ENCODE data around the gene LGALS1.

Gene LGALS1

DNA sequence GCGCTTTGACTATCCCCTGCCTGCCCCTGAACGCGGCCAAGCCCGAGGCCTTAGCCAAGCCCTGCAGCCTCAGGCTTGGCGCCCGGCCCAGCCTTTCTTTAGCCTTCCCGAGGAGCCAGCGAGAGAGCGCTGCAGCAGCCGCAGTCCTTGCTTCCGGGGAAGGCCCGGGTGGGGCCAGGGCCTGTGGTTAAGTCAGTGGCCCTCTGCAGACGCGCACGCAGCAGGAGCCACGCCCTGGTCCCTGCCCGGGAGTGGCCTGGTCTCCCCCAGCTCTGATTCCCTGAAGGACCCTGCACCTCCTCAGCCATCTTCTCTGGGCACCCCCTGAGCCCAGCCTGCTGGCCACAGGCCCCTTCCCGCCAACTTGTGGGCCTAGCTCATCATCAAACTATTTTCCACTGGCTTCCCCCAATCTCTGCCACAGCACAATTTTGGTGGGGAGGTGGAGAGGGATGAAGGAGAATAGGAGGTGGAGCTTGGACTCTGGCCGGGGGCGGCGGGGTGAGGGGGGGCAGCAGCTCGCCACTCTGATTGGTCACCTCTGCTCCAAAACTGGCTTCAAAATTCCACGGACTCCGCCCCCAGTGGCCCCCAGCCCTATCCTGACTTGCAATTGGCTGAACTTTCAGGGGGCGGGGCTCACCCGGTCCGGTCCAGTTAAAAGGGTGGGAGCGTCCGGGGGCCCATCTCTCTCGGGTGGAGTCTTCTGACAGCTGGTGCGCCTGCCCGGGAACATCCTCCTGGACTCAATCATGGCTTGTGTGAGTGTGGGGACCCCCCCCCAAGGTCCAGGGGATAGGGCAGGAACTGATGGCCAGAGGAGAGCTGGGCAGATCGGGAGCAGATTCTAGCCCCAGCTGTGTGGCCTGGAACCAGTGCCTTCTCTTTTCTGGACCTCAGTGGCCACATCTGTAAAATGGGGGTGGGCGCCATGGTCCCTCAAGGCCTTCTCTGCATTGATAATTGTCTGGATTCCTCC is at the start of gene LGALS1:
LGALS1 (plus strand) TSS at position 686 of the 979 bp plus-strand sequence; CDS start at position 753, 67 bp downstream.
- DNase-seq (ENCODE audit: low read depth): peak; percentile 46

DNA sequence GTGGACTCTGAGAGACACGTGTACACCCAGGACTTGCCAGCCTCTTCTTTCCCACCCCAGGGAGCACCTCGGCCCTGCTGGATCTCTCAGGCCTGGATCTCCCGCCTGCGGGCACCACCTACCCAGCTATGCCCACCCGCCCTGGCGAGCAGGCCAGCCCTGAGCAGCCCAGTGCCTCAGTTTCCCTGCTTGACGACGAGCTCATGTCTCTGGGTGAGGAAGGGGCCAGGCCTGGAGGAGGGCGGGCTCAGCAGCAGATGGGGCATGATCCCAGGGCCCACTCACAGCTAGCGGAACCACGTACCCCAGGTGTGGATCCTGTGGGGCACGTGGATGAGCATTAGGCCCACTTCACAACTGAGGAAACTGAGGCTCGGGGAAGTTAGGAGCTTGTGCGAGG is 49.7 kb upstream of the LGALS1 start:
- DNase-seq (ENCODE audit: low read depth): no peak

DNA sequence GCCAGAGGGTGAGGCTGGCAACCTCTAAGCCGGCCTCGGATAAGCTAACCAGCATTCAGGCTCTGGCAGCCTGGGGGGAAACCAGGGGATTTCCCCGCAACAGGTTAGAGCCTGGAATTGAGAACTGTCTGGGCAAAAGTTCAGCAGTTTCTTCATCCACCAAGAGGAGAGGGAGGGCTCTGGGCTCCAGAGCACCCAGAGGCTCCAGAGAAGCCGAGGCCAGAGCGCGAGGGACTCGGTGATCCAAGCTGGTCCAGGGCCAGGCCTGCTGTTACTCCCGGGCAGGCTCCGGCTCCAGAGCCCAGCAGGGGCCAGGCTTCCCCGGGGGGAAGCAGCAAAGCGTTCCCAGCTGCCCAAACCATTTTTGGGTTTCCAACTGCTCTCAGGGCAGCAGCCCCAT is 49.3 kb upstream of the LGALS1 start:
- no peak for DNase-seq (ENCODE audit: low read depth)

DNA sequence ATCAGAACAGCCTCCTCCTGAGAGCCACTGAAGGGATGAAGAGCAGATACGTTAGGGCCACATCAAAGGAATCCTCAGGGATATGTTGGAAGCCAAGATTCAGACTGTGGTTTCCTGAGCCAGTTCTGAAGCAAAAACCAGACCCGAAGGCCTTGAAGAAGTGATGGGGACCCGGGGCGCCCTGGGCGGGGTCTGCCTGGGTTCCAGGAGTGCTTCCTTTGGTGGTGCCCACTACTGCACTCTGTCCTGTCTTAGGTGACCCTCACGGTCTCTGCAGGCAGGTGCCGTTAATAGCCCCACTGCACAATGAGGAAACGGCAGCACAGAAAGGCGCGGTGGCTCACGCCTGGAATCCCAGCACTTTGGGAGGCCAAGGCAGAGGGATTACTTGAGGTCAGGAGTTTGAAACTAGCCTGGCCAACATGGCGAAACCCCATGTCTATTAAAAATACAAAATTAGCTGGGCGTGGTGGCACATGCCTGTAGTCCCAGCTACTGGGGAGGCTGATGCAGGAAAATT is 48.8 kb upstream of the LGALS1 start:
- DNase-seq (ENCODE audit: low read depth): no peak

DNA sequence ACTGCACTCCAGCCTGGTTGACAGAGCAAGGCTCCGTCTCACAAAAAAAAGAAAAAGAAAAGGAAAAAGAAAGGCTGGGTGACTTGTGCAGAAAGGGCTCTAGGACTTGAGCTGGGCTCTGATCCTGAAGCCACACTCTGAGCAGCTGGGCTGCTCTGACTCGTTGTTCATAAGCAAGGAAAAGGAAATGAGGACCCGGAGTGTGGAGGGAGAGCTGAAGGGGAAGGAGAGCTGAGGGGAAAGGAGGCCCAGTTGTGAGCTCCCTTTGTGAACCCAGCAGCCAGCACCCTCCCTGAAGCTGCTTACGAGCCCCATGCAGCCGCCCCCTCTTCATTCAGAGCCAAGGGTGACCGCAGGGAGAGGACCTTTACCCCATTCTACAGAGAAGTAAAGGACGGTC is 48.3 kb upstream of the LGALS1 start:
- DNase-seq (ENCODE audit: low read depth): no peak

DNA sequence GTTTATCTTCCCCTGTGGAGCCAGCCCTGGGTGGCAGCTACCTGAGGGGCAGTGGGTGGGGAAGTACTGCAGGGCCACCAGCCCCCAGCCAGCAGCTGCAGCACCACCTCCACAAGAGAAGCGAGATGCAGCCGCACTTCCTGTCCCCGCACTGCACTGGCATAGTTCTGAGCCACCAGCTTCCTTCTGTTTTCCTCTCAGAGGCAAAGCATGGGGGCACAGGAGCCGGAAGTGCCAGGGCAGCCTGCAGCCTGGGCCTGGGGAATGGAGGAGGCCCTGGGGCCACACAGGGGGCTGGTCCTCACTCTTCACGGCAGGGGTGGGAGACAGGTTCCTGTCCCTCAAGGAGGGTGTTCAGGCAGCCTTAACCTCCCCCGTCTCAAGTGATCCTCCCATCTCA is 47.9 kb upstream of the LGALS1 start:
- DNase-seq (ENCODE audit: low read depth): peak; percentile 43

DNA sequence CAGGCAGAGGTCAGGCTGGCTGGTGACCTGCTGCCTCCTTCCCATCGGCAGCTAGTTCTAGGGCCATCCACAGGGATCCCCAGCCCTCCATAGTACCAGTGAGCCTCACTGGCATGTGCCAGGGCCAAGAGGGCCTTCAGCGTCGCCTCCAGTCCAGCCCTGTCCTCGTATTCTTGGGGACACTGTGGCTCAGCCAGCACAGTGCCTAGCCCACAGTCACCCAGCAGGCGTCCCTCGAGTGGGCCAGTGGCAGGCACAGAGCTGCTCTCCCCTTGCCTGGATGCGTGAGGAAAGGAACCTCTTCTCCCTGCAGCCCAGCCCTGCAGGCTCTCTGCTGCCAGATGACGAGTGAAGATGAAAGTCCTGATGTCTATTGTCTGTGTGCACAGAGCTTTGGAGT is 46.6 kb upstream of the LGALS1 start:
- DNase-seq (ENCODE audit: low read depth): no peak

DNA sequence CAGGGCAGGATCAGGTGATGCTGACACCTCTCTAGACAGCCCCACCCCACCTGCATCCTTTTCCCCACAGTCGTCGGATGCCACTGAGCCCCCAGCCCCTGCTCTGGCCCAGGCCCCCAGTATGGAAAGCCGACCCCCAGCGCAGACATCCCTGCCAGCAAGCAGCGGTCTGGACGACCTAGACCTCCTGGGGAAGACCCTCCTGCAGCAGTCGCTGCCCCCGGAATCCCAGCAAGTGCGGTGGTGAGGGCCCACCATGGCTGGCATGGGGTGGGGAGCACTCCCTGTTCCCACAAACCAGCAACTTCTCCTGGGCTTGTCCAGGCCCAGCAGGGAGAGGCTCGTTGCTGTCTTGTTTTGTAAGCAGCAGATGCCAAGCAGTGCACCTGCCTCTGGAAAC is 45.5 kb upstream of the LGALS1 start:
- DNase-seq (ENCODE audit: low read depth): no peak

DNA sequence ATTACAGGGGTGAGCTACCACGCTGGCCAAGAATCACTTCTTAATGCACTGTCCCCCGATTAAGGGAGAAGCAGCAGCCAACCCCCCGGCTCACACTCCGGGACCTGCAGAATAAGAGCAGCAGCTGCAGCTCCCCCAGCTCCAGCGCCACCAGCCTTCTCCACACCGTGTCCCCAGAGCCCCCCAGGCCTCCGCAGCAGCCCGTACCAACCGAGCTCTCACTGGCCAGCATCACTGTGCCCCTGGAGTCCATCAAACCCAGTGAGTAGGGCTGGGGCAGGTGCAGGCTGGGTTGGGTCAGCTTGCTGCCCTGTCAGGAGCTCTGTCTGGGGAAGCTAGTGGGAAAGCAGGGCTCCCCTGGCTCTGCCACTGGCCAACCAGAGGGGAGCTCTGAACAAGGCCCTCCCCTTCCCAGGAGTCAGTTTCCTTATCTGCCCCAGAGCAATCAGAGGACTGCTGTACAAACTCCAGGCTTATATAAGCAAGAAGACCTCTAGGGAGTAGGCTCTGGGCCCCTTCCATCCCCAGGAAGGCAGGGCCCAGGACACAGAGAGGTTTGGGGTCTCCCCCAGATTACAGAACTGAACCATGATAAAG is 44.5 kb upstream of the LGALS1 start:
- DNase-seq (ENCODE audit: low read depth): no peak

DNA sequence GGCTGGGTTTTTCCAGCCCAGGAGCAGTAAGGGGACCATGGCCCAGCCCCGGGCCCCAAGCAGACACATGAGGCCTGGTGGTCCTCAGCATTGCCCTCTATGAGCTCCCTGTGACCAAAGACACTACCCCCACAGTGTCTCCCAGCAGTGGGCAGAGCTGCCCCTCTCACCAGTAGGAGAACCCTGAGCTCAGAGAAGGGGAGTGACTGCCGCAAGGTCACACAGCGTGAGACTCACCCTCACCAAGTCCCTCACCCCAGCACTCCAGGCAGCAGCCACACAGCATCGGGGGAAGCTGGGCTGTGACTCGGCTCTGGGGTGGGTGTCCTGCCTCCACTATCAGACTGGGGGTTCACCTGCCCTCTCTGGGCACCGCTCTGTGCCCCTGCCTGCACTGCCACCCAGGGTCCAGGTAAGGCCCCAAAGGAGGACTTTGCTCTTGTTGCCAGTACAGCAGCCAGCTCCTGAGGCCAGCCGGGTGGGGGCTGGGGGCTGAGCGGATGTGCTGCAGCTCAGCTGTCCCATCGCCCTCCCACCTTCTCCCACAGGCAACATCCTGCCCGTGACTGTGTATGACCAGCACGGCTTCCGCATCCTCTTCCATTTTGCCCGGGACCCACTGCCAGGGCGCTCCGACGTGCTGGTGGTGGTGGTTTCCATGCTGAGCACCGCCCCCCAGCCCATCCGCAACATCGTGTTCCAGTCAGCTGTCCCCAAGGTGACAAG is 43.8 kb upstream of the LGALS1 start:
- no peak for DNase-seq (ENCODE audit: low read depth)

DNA sequence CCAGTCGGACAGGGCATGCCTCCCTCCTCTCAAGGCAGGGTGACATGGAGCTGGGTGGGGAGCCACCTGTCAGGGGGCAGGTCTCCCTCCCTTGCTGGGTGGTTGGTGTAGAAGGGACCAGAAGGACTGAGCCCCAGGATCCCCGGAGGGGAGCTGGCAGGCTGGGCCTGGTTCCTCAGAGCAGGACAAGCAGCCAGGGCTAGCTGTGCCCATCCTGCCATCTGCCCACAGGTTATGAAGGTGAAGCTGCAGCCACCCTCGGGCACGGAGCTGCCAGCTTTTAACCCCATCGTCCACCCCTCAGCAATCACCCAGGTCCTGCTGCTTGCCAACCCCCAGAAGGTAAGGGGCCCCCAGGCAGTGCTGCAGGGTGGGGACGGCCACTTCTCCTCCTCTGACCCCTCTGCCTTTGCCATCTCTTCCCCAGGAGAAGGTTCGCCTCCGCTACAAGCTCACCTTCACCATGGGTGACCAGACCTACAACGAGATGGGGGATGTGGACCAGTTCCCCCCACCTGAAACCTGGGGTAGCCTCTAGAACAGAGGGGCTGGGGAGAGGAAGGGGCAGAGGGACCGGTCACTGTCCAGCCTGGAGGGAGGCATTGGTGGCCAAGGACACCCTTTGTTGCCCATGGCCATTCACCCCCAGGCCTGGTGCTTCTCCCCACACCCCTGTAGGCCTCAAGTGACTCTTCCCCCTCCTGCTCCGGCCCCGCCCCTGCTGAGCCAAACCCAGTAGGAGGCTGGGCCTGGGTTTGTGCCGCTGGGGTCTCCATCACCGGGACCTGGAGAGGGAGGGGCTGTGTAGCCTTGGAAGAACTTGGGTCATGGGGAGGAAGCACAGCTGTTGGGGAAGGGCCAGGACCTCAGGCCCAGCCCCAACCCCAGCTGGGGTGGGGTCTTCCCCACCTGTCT is 43.0 kb upstream of the LGALS1 start:
- DNase-seq (ENCODE audit: low read depth): no peak

DNA sequence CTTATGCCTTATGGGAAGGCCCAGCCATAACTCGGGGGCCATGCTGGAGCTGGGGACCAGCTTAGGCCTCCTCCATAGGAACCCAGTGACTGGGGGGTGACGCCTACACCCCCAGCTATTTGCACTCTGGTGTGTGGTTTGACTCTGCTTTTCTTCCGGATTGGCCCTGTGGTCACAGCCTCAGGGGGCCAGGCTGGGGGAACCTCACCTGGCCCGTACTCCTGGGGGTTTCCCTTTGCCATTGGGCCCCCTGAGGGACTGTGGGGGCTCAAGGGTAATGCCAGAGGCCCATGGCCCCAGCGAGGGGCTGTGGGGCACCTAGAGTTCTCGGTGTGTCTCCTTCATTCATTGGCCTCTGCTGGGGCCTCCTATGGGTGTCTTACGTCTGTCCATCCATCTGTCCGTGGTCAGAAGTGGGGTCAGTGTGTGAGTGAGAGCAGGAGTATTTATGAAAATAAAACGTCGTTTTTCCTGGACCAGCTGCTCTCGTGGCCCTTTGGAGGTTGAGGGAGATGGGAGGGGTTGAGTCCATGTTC is 42.3 kb upstream of the LGALS1 start:
- no peak for DNase-seq (ENCODE audit: low read depth)

DNA sequence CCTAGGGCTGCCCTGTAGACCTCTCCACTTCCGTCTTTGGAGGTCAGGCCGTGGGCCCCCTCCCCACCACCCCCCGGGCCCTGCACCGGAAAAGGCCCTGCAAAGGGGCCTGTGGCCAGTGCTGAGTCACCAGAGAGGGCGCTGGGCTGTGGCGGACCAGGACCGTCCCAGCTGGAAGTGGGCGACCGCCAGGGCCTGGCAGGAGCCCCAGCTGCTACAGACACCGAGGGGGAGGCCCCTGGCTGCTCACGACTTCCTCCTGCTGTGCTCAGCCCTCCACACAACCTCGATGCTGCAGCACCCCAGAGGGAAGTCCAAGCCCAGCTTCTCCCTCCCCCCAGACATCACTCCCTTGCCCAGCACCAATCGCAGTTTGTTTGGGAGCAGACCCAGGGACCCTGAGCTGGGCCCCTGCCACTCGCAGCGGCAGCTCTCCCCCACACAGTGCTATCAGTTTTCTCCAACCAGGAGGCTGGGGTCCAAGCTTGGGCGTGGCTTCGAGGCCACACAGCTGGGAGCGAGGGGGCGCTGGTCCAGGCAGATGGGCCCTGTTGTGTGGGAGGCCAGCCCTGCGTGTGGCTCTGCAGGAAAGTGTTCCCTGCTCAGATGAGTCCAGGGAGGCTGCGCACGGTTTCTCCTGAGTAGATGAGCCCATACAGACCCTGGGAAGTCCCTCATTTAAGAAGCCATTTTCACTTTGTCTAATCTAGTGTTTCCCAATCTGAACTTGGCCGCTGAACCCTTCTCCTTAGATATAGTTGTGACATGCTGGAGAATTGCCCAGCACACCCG is 41.6 kb upstream of the LGALS1 start:
- peak; percentile 35 for DNase-seq (ENCODE audit: low read depth)

DNA sequence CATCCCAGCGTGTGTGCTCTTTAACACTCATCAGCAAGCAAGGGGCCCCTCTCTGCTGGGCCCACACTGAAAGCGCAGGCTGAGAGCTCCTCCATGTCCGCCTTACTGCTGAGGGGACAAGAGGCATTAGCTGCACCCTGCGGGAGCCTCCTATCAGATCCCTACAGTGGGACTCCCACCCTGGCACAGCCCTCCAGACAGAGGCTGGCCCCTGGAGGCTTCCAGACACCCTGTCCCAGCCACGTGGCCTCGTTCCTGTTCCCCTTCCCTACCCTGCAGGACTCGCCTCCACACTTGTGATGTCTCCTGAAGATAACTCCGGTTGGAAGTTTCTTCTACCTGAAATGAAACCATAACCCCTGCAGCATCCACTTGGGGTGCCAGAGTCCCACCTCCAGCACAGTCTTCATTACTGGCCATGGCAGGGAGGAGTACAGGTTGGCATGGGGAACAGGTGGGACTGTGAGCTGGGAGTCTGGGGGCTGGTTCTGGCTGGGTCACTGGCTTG is 41.0 kb upstream of the LGALS1 start:
- DNase-seq (ENCODE audit: low read depth): no peak

DNA sequence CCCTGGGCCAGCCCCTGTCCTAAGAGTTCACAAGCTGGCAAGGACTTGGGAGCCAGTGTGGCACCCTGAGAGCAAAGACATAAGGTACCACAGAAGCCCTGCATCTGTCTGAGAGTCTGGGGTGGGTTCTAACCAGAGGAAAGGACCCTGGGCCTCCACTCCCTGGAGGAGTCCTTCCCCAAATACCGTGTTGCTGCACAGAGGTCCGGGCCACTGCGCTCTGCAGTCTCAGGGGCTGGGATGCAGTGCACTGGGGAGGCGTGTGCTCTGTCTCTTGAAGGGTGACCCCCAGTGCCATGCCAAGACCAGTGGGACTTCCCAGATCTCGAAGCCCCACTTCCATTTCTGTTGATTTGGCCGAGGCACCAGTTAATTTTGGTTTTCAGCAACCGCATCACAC is 40.3 kb upstream of the LGALS1 start:
- DNase-seq (ENCODE audit: low read depth): no peak

DNA sequence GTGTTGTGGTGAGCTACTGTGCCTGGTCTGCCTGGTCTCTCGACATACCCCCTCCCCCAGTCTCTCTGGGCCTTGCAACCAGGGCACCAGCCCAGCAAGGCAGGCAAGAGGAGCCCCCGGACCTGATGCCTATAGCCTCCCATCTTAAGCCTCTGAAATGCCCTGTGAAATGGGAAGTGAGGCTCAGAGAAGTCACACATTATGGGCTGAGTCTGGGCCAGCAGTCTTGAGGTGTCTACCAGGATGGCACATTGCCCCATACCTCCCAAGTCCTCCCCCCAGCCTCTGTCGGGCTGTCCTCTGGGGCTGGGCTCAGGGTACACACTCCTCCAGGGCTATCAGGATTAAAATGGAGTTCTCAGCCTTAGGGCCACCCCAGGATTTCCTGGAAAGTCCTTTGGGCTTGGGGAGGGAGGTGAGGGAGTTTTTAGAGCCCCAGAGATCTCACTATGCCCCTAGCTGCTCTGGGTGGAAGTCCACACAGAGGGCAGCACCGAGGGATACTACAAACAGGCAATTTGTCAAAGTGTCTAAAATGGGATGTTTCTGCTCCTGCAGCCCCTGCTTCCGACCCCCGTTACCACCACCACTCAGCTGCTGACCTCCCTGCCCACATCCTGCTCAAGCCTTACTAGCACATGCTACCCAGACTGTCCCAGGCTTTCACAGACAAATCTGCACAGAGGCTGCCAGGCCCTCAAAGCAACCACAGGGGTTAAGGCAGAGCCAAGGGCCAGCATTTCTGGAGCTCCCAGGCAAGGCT is 39.1 kb upstream of the LGALS1 start:
- DNase-seq (ENCODE audit: low read depth): no peak

DNA sequence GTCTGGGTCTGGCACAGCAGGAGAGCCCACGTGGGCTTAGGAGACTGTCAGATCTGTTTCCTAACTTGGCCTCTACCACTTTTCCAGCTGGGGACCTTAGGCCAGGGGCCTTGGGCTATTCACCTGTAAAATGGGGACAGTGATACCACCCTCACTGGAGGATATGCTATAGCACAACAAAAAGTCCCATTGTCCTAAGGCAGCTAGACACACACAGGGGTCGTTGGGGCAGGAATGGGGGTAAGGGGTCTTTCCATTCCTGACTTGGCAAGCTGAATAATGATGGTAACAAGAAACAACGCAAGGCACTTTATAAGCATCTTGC is 38.5 kb upstream of the LGALS1 start:
- DNase-seq (ENCODE audit: low read depth): no peak

DNA sequence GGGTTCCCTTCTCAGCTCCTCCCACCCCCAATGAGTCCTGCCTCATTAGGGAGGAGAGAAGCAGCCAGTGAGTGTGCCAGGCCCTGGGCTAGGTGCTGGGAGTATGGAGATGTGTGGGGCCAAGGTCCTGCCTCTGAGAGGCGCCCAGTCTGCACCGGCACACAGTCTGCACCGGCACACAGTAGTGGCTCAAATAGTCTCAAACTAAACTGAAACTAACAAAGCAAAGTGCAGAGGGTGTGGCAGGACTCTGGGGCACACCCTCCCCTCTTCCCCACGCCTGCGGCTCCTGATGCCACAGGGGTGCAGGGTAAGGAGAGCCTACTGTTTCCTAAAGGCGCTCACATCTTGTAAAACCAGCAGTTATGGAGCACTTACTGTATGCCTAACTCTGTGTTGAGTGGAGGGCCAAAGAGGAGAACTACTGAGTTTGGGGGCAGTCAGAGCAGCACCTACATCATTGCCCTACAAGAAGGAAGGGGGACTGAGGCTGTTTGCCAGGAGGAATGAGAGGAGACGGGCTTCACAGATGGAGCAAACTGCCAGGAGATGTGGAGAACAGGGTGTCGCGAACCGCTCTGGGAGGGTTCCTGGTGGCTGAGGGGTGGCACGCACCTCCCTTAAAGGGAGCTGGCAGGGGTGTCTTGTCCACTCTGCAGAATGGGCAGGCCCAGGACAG is 36.9 kb upstream of the LGALS1 start:
- no peak for DNase-seq (ENCODE audit: low read depth)

Measured in activated T-cell treated with anti-CD3 and anti-CD28 coated beads for 1 hour (primary cell).